OCI-LY1 (cell line): ENCODE measurements around the gene CDKN3.

ENCODE experiments used
- H2AFZ ChIP-seq: fragments of 200-600 bp; sonication (generic), shearing (Covaris generic); 2 replicates; pipeline ENCODE4 v1.6.0; 2014; ENCODE audit warnings: antibody characterized with exemption, mild to moderate bottlenecking, low read length
- H3F3A ChIP-seq: fragments of 200-600 bp; sonication (generic), shearing (Covaris generic); 2 replicates; pipeline ENCODE4 v1.6.0; 2014; ENCODE audit warnings: mild to moderate bottlenecking, antibody characterized with exemption, low read length, moderate library complexity; ENCODE audit not compliant: insufficient read depth
- H3K27ac ChIP-seq: fragments of 200-600 bp; sonication (generic); 2 replicates; pipeline ENCODE4 v1.5.1; 2014; ENCODE audit warnings: low read length, mixed run types, mild to moderate bottlenecking, low read depth; ENCODE audit not compliant: poor library complexity, severe bottlenecking
- H3K27me3 ChIP-seq: fragments of 200-600 bp; sonication (generic); 2 replicates; pipeline ENCODE4 v1.6.0; 2014; ENCODE audit warnings: antibody characterized with exemption, mild to moderate bottlenecking, low read length, moderate library complexity; ENCODE audit not compliant: insufficient read depth
- H3K36me3 ChIP-seq: fragments of 200-600 bp; sonication (generic); 2 replicates; pipeline ENCODE4 v1.6.1; 2014; ENCODE audit warnings: mild to moderate bottlenecking, antibody characterized with exemption, low read length, moderate library complexity, mixed read lengths; ENCODE audit not compliant: insufficient read depth
- H3K4me1 ChIP-seq: fragments of 200-600 bp; sonication (generic); 2 replicates; pipeline ENCODE4 v1.5.1; 2014; ENCODE audit warnings: mild to moderate bottlenecking, low read length, moderate library complexity; ENCODE audit not compliant: insufficient read depth, severe bottlenecking
- H3K4me2 ChIP-seq: fragments of 200-600 bp; sonication (generic), shearing (Covaris generic); 2 replicates; pipeline ENCODE4 v1.6.1; 2014; ENCODE audit warnings: low read length
- H3K4me3 ChIP-seq: fragments of 200-600 bp; sonication (generic); 2 replicates; pipeline ENCODE4 v1.5.1; 2014; ENCODE audit warnings: low read length, low read depth, mild to moderate bottlenecking, mixed read lengths; ENCODE audit not compliant: poor library complexity, severe bottlenecking
- H3K79me2 ChIP-seq: fragments of 200-600 bp; shearing (Covaris generic); 2 replicates; pipeline ENCODE4 v1.6.1; 2016; ENCODE audit warnings: mixed run types, low read length, mixed read lengths; ENCODE audit not compliant: insufficient read depth
- H3K9ac ChIP-seq: fragments of 200-600 bp; sonication (generic), shearing (Covaris generic); 2 replicates; pipeline ENCODE4 v1.6.1; 2014; ENCODE audit warnings: mild to moderate bottlenecking, low read length, mixed read lengths
- H3K9me2 ChIP-seq: fragments of 200-600 bp; sonication (generic), shearing (Covaris generic); 2 replicates; pipeline ENCODE4 v1.6.1; 2014; ENCODE audit warnings: low read depth, mild to moderate bottlenecking, low read length, mixed read lengths
- H3K9me3 ChIP-seq: fragments of 200-600 bp; shearing (Covaris generic); 2 replicates; pipeline ENCODE4 v1.6.1; 2014; ENCODE audit warnings: low read length, mixed read lengths
- H4K20me1 ChIP-seq: fragments of 200-600 bp; sonication (generic), shearing (Covaris generic); 2 replicates; pipeline ENCODE4 v1.6.0; 2016; ENCODE audit warnings: mild to moderate bottlenecking, low read length; ENCODE audit not compliant: insufficient read depth
- CTCF ChIP-seq: fragments of 200-600 bp; sonication (generic), shearing (Covaris generic); IDR thresholded peaks from 2 replicates; pipeline ENCODE4 v1.5.1; 2017; ENCODE audit warnings: mild to moderate bottlenecking, antibody characterized with exemption, low read length, moderate library complexity, mixed read lengths
- EZH2 ChIP-seq: fragments of 200-600 bp; sonication (generic), shearing (Covaris generic); IDR thresholded peaks from 2 replicates; pipeline ENCODE4 v1.8.0; 2017; ENCODE audit warnings: borderline replicate concordance, mixed run types, mild to moderate bottlenecking, antibody characterized with exemption, low read length, moderate library complexity, mixed read lengths

The CDKN3 gene

GRCh38 chr14:54443981-54444380, 47.2 kb downstream of the CDKN3 start:
- H3F3A ChIP-seq = no peaks in the 10 kb centered on the region

GRCh38 chr14:54444681-54445080, 47.9 kb downstream of the CDKN3 start:
- no peak overlapping the region for H3K27ac ChIP-seq
- H3K79me2 ChIP-seq = peaks cover 10% of the 10 kb centered on the region
- H3F3A ChIP-seq = no peaks in the 10 kb centered on the region
- H3K4me3 ChIP-seq = no peak overlapping the region
- H3K9me2 ChIP-seq = no peaks in the 10 kb centered on the region
- H3K27me3 ChIP-seq = no peaks in the 10 kb centered on the region
- H3K4me1 ChIP-seq = peaks cover 15% of the 10 kb centered on the region
- H4K20me1 ChIP-seq = no peaks in the 10 kb centered on the region
- no peak overlapping the region for H3K9ac ChIP-seq
- H3K9me3 ChIP-seq = no peaks in the 10 kb centered on the region
- no peak for TF ChIP-seq CTCF
- TF ChIP-seq EZH2 = no peak
- H3K4me2 ChIP-seq = no peak overlapping the region
- peaks cover 4% of the 10 kb centered on the region for H3K36me3 ChIP-seq
- no peak overlapping the region for H2AFZ ChIP-seq

More at GRCh38 chr14:54443981-54444380, 47.2 kb downstream of the CDKN3 start:
- TF ChIP-seq EZH2 (no peak), CTCF (no peak)
- Histone ChIP-seq H3K4me3 (no peak overlapping the region), H3K36me3 (peaks cover 11% of the 10 kb centered on the region), H2AFZ (no peak overlapping the region), H3K9me2 (no peaks in the 10 kb centered on the region), H3K79me2 (peaks cover 17% of the 10 kb centered on the region), H3K27me3 (no peaks in the 10 kb centered on the region), H3K4me1 (peaks cover 20% of the 10 kb centered on the region), H3K9ac (no peak overlapping the region), H4K20me1 (no peaks in the 10 kb centered on the region), H3K9me3 (no peaks in the 10 kb centered on the region), H3K4me2 (no peak overlapping the region), H3K27ac (no peak overlapping the region)

- Histone ChIP-seq H3K27me3 (no peaks in the 10 kb centered on the region), H3K9me3 (no peaks in the 10 kb centered on the region), H3K36me3 (no peaks in the 10 kb centered on the region), H3K79me2 (no peaks in the 10 kb centered on the region), H3K4me3 (no peak overlapping the region), H4K20me1 (no peaks in the 10 kb centered on the region), H3K27ac (no peak overlapping the region), H3K9ac (no peak overlapping the region), H2AFZ (no peak overlapping the region), H3F3A (no peaks in the 10 kb centered on the region), H3K4me1 (peaks cover 7% of the 10 kb centered on the region), H3K4me2 (no peak overlapping the region), H3K9me2 (no peaks in the 10 kb centered on the region)
- no peak for TF ChIP-seq EZH2
- TF ChIP-seq CTCF = no peak
Measured at GRCh38 chr14:54446161-54446693, 49.4 kb downstream of the CDKN3 start.
